Stimulated activated CD8-positive, alpha-beta memory T cell treated with anti-CD3 and anti-CD28 coated beads, Interleukin-15, amount 100 ng/mL, for 1 hour (primary cell): ENCODE measurements around the gene ATP23.

Source experiments
- DNase-seq: peaks from one replicate; pipeline ENCODE4 v3.0.0-alpha.2; 2020; ENCODE audit warnings: low read depth

ATP23 gene, protein sequence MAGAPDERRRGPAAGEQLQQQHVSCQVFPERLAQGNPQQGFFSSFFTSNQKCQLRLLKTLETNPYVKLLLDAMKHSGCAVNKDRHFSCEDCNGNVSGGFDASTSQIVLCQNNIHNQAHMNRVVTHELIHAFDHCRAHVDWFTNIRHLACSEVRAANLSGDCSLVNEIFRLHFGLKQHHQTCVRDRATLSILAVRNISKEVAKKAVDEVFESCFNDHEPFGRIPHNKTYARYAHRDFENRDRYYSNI

GRCh38 chr12:57941165-57941894, at the start of gene ATP23:
ATP23 (plus strand) TSS chr12:57941567; CDS start chr12:57941702, 135 bp downstream.
- peak; percentile 81 for DNase-seq

DNA sequence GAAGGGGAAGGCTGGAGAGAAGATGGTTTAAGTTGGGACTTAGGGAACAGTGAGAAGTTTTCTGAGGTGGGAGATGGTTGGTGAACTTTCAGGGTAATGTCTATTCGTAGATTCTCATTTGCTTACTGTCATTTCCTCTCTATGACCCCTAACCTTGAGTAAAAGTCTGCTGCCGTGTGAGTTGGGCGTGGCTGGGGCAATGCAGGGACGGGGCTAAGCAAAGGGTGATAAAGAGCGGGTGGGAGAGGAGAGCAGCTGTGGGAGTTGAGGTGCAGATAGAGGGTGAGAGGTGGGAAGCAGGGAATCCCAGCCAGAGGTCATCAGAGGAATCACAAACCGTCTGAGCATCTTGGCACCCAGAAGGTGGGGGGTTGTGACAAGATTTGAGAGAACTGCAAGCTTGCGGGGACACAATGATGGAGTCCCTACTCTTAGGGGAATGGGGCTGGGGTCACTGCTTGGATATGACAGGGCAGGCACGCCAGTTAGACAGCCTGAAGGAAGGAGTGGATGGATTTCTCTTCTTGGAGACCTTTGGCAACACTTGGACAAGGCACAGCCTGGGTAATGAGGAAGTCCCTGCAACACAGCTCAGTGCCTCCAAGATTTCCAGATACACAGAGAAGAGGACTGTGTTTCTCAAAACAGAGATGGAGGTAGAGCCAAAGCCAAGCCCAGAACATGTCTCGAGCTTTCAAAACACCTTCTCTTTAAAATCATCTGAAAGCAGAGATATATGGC, 49.0 kb upstream of the ATP23 start:
- DNase-seq = no peak

DNA sequence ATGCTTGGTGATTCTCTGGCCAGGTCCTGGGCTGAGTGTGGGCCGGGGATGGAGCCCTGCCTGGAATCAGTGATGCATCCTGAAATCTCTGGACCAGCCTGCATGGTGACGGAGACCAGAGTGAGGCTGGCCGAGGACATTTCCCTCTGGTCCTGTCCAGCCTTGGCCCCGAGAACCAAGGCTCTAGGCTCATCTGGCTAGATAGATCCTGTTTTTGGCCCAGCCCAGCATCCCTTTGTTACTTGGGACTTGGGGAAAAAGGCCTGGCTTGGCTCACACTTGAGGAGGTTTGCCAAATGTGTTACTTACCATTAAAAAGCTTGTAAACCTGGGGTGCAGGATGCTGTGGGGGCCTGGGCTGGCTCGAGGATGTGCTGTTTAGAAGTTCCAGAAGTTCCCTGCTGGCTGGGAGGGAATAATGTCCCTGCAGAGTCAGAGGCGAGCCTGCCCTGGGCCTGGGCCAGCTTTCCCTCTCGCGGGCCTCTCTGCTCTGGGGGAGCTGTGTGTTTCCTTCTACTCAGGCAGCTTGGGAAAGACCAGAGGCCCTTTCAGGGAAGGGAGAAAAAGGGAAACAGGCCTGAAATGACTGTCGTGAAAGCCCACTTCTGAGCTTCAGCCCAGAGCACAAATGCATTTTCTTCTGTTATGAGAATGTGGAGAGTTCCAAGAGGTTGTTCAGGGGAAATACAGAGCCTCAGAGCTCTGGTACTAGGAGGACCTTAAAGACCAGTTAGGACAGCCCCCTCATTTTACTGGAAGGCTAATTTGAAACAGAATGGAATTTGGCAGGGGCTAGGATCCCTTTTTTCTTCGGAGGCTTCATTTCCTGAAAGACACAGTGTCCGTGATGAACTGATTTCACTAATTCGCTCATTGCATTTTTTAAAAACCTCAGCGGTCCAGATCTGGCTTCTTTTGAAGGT, 47.7 kb upstream of the ATP23 start:
- DNase-seq = no peak

GRCh38 chr12:57894399-57895292, 46.7 kb upstream of the ATP23 start:
- DNase-seq = no peak

DNA sequence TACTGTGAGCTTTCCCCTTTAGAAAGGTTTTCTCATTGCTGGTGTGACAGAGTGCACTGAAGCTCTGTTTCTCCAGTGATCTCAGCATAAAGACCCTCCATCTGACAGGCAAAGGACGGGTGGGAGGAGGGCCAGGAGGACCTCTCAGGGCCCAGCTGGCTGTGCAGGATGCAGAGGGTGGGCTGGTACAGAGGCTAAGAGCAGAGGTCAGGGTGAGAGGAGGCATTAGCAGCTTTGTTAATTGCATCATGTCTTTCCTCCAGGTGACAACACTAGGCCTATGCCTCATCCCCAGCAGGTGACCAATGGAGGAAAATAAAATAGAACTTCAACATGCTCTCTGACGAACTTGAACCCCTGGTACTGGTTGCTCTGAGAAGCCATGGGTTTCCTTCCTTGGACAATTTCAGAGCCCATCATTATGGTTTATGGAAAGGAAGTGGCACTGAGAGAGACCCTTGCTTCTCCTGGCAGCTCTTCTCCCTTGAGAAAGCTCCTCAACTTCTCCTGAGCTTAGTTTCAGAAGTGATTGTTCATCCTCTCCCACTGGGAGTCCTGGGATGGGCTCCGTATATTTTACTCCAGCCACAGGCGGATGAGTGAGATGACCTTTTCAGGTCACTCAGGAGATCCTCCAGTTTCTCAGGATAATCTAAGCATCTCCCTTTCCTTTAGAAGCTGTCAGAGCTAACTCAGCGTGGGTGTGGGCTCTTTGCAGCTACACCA, 45.8 kb upstream of the ATP23 start:
- DNase-seq = no peak

DNA sequence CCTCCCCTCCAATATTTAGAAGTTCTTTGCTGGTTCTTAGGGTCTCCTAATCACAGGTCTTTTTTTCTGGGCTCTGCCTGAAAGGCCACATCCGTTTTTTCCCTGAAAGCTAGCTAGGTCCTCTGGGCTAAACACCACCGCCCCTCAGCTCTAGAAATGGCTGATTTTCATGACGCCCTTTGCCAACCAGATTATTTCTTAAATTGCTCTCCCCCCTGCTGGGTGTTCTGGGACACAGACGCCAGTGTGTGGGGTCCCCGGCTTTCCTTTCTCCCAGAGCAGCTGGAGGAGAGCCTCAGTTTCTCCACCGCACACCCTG, 45.3 kb upstream of the ATP23 start:
- DNase-seq = no peak

DNA sequence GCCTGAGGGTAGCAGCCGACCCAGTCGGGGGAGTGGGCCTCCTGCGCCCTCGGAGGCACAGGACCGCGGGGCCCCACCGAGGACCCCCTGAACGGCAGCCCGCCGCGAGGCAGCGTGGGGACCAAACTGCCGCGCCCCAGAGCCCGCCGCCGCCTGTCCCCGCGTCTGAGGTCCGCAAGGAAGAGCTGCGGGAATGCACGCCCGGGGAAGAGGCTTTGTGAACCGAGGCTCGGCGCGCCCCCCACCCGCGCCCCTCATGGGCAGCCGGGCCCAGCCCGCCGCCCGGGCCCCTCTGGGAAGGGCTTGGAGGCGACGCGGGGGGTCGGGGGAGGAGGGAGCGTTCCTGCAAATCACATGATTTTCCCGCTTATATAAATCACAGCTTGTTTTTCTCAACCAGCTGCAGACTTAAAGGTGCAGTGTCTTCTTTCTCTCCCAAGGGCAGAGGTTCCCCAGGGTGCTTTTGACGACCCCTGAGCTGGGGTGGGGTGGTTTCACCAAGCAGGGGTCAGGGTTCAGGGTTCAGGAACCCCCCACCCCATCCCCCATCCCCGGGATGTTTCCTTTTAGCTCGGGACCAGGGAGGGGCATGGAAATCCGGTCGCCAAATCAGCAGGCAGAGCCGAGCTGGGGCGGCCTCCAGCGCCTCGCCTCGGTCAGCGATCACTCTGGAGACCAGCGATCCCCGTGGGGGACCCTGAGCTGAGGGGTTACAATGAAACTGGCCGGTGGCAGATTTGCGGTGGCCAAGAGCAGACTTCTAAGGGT, 44.7 kb upstream of the ATP23 start:
- no peak for DNase-seq

DNA sequence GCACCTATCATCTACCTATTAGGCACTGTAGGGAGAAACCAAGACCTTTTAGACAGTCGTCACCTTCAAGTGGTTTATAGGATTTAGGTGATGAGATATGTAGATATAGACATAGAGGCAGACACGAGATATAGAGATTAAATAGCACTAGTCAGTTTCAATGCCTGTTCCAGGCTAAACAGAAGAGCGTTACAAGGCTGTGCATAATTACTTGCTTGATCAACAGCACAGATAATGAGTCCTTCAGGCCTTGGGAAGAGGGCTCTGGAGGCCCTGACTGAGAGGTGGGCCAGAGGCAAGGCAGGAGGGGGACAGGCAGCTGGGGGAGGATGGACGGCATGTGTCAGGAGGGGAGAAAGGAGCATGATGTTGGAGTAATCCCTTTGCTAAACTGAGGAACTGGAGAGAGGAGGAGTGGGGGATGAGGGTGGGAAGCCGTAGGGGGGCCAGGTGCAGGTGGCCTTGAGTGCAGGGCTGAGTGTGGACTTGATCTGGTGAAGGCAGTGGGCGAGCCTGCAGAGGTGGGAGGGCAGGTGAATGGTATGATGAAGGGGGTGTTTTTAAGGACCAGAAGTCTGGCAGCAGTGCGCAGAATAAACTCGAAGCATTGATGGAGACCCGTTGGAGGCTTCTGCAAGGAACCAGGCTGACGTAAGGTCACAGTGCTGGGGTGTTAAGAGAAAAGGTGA, 43.9 kb upstream of the ATP23 start:
- no peak for DNase-seq

DNA sequence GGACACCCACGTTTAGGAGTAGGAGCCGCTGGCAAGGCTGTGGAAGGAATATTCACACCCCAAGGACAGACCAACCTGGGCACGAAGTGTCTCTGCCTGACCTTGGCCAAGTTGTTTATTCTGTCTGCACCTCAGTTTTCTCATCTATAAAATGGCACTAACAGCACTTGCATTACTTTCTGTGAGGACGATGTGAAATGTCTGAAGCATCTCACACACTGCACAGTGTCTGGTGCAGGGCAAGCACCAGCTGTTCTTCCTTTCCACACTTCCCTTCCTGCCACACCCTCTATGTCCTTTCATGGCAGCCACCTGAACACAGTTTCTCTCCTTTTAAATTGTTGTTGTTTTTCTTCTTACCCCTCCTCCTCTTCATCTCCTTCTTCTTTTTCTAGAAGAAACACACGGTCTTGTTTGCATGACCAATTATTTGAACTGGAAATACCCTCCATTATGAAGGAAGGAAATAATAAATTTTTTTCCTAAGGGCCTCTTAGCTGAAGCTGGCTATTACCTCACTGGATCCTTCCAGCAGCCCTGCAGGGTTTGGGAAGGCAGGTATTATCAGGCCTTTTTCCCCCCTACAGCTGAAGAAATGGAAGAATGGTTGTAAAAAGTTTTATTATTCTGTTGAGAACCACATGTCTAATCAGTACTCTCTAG, 42.9 kb upstream of the ATP23 start:
- DNase-seq = no peak

DNA sequence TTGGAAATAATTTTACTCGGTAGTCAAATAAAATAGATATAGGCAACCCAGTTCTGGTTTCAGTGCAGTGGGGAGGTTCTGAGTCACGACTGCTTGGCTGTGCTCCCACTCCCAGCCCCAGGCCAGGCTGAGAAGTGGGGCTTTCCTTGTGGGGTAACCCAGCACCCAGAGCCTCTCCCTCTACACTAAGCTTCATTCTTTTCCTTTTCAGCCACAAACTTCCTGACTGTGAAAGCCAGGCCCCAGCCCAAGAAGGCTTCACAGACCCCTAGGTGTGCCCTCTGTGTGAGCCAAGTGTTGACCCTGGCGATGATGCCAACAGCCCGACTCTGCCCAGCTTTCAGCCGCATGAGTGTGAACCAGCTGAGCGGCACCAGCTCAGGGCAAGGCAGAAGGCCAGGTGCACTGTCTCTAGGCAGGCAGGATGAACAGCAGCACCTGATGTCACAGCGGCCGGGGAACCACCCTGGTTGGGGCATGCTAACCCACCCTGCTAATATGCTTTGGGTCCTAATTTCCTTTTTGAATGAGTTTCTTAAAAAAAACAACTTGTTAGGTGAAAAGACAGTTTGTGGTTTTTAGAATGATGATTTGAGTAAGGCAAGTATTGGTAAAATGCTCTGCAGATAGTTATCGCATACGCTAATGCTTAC, 42.2 kb upstream of the ATP23 start:
- peak; percentile 48 for DNase-seq

GRCh38 chr12:57902478-57902969, 38.8 kb upstream of the ATP23 start:
- DNase-seq = no peak

DNA sequence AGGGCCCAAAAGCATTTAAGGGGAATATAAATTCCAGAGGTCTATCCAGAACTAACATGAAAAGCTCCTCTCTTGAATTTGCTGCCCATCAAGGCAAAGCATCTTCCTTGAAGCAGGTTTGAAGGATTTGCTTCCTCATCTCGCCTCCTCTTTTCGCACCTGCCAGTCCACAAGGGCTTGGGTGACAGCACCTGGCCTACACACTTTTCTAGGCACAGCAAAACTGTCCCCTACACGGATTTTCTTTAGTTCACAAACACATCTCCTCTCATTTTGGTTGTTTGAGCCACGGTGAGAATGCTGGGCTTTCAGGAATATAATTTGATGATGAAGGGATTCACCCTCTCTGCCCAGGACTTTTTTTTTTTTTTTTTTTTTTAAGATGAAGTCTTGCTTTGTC, 36.9 kb upstream of the ATP23 start:
- DNase-seq = no peak

GRCh38 chr12:57904848-57905811, 36.2 kb upstream of the ATP23 start:
- peak; percentile 77 for DNase-seq

GRCh38 chr12:57905812-57906475, 35.4 kb upstream of the ATP23 start:
- DNase-seq = no peak

GRCh38 chr12:57906821-57907220, 34.5 kb upstream of the ATP23 start:
- no peak for DNase-seq

DNA sequence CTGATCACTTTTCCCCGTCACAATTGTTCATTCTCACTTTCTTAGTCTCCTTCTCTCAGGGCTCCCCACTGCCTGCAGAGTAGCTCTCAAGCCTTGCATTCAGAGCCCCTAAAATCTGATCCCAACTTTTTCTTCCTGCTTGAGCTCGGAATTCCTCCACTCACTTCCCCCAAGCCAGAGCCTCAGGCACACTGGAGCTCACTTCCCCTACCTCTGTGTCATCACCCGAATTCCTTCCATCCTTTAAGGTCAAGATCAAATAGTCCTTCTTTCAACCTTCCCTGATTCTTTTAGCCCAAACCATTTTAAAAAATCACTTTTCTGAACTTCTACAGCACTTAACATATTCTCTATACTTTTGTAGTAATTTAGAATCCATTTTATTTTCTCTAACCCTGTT, 34.1 kb upstream of the ATP23 start:
- DNase-seq = no peak
